Activated CD8-positive, alpha-beta T cell treated with anti-CD3 and anti-CD28 coated beads for 36 hours (primary cell): ENCODE results near the gene IL26. TPM values are rescaled to one million over a fixed set of nuclear protein-coding genes. Genes with fewer than 3 reads are reported as not detected.

Source experiments
- ATAC-seq: fragments of 200-7000 bp; cut with Tn5 transposase; one replicate; pipeline ENCODE4 v1.10.0; 2021; ENCODE audit warnings: mild to moderate bottlenecking, moderate library complexity
- CTCF ChIA-PET: fragments of 350-600 bp; sonication (Branson Sonifier 250); formaldehyde crosslinking; loops from one replicate; lab custom pipeline; 2021; ENCODE audit warnings: antibody characterized with exemption; lab: Charles Lee
- POLR2A ChIA-PET: fragments of 350-600 bp; sonication (Branson Sonifier 250); formaldehyde crosslinking; loops from one replicate; lab custom pipeline; 2021; ENCODE audit warnings: antibody characterized with exemption; lab: Charles Lee
- DNase-seq: peaks from one replicate; pipeline ENCODE4 v3.0.0-alpha.2; 2020
- H3K27ac Mint-ChIP-seq: one replicate; pipeline ENCODE4 v1.8.0; 2021; ENCODE audit warnings: mild to moderate bottlenecking, mixed read lengths
- H3K27me3 Mint-ChIP-seq: one replicate; pipeline ENCODE4 v1.8.0; 2021; ENCODE audit warnings: mixed read lengths
- H3K36me3 Mint-ChIP-seq: one replicate; pipeline ENCODE4 v1.8.0; 2021; ENCODE audit warnings: low read depth, mixed read lengths
- H3K4me1 Mint-ChIP-seq: one replicate; pipeline ENCODE4 v1.8.0; 2021; ENCODE audit warnings: low read depth, mixed read lengths
- H3K4me3 Mint-ChIP-seq: one replicate; pipeline ENCODE4 v1.8.0; 2021; ENCODE audit warnings: mild to moderate bottlenecking, moderate library complexity, mixed read lengths
- H3K9me3 Mint-ChIP-seq: one replicate; pipeline ENCODE4 v1.8.0; 2021; ENCODE audit warnings: mixed read lengths
- CTCF ChIP-seq: fragments of 200-600 bp; IDR thresholded peaks from one replicate; pipeline ENCODE4 v1.8.0; 2022; ENCODE audit warnings: antibody characterized with exemption, mild to moderate bottlenecking
- intact Hi-C: fragments of 100-400 bp; cut with micrococcal nuclease; formaldehyde crosslinking; loops from one replicate; pipeline ENCODE4 v1.10.0; 2022
- total RNA-seq, 2 experiments: library from RNA; stranded (reverse); gene quantifications; one replicate each; pipeline ENCODE4 v1.2.3, GENCODE V29; 2021

IL26 gene
- total RNA-seq, 2 experiments from 2014 or later, result not detected

GRCh38 chr12:68250454-68250853, 24.8 kb upstream of the IL26 start:
- CTCF ChIA-PET, result interaction anchor here (0.9 to 2.2 kb wide), 5 partner anchors 9 to 60 kb away, joined by 3 to 7 read pairs (median 3); no protein-coding TSS in a partner anchor
- no peak for ATAC-seq
- no peaks in the 10 kb centered on the region for H3K9me3 Mint-ChIP-seq
- intact Hi-C loops, result no loop called here
- no peak for DNase-seq
- H3K4me3 Mint-ChIP-seq, result no peak overlapping the region
- peaks cover 2% of the 10 kb centered on the region for H3K4me1 Mint-ChIP-seq
- TF ChIP-seq CTCF, result no peak
- H3K27ac Mint-ChIP-seq, result no peak overlapping the region
- H3K27me3 Mint-ChIP-seq, result peaks cover 13% of the 10 kb centered on the region
- H3K36me3 Mint-ChIP-seq, result no peaks in the 10 kb centered on the region
- POLR2A ChIA-PET, result interaction anchor here (1.2 kb wide), 1 partner anchor 16 kb away, joined by 5 read pairs; no protein-coding TSS in a partner anchor

- ChIA-PET POLR2A (interaction anchor here (1.5 kb wide), 1 partner anchor 16 kb away, joined by 3 read pairs; no protein-coding TSS in a partner anchor), CTCF (interaction anchor here (2.8 kb wide), 1 partner anchor 24 kb away, joined by 12 read pairs; no protein-coding TSS in a partner anchor)
- intact Hi-C loops, result no loop called here
- ATAC-seq (no peak), DNase-seq (no peak)
- H3K36me3 Mint-ChIP-seq, result no peaks in the 10 kb centered on the region
- H3K9me3 Mint-ChIP-seq, result peaks cover 2% of the 10 kb centered on the region
- no peak for TF ChIP-seq CTCF
- H3K4me1 Mint-ChIP-seq, result peaks cover 5% of the 10 kb centered on the region
- no peak overlapping the region for H3K27ac Mint-ChIP-seq
- no peak overlapping the region for H3K4me3 Mint-ChIP-seq
- peaks cover 7% of the 10 kb centered on the region for H3K27me3 Mint-ChIP-seq
Measured at GRCh38 chr12:68247785-68248184, 22.2 kb upstream of the IL26 start.

- H3K4me3 Mint-ChIP-seq, result no peak overlapping the region
- no peak for ATAC-seq
- peaks cover 14% of the 10 kb centered on the region for H3K4me1 Mint-ChIP-seq
- no peak for TF ChIP-seq CTCF
- no peaks in the 10 kb centered on the region for H3K36me3 Mint-ChIP-seq
- H3K9me3 Mint-ChIP-seq, result peaks cover 7% of the 10 kb centered on the region
- DNase-seq, result no peak
- no peak overlapping the region for H3K27ac Mint-ChIP-seq
- ChIA-PET POLR2A (interaction anchor here (0.9 kb wide), 1 partner anchor 156 kb away, joined by 3 read pairs; no protein-coding TSS in a partner anchor), CTCF (no interaction called here)
- peaks cover 3% of the 10 kb centered on the region for H3K27me3 Mint-ChIP-seq
- intact Hi-C loops, result no loop called here
Measured at GRCh38 chr12:68246350-68246749, 20.7 kb upstream of the IL26 start.

- DNase-seq (no peak), ATAC-seq (no peak)
- no peaks in the 10 kb centered on the region for H3K36me3 Mint-ChIP-seq
- intact Hi-C loops, result no loop called here
- CTCF ChIA-PET, result interaction anchor here (1.0 to 1.9 kb wide), 2 partner anchors 22 to 205 kb away, joined by 3 to 9 read pairs; no protein-coding TSS in a partner anchor
- H3K27ac Mint-ChIP-seq, result no peak overlapping the region
- POLR2A ChIA-PET, result no interaction called here
- peaks cover 24% of the 10 kb centered on the region for H3K4me1 Mint-ChIP-seq
- H3K27me3 Mint-ChIP-seq, result peaks cover 3% of the 10 kb centered on the region
- no peak for TF ChIP-seq CTCF
- H3K9me3 Mint-ChIP-seq, result peaks cover 7% of the 10 kb centered on the region
- no peak overlapping the region for H3K4me3 Mint-ChIP-seq
Measured at GRCh38 chr12:68245180-68246021, 19.8 kb upstream of the IL26 start.
